Activated T-helper 1 cell treated with anti-CD3 and anti-CD28 coated beads, Interleukin-2, amount 50 U/mL, for 16 hours (primary cell): ENCODE results near the gene OR5M3.

Experiments
- DNase-seq, 2 donors: peaks; one replicate each; pipeline ENCODE4 v3.0.0-alpha.2; 2020; ENCODE audit warnings: low read depth in 1 of 2, low spot score in 1 of 2

OR5M3 gene

GRCh38 chr11:56473252-56473651 lies at the start of gene OR5M3:
Gene OR5M3, minus strand, starts transcription at chr11:56473352. Its CDS starts 2,855 bp downstream, at chr11:56470497.
- no peak for DNase-seq

DNA sequence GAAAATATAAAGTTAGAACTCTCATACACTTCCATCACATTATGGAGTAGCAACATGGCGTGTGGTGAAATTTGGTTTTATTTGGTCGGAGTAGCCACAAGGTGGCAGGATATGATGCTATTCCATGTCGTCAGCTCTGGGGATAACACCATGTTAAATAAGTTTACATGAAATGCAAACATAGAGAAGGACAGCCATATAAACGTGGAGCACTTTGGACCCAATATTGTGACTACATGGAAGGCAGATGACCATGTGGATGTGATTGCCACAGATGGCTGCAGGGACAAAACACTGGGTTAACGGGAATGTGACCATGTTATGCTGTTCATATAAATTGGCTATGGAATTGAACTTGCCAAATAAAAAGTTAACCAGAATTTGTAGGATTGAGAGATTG lies 48.9 kb upstream of the OR5M3 start:
- DNase-seq = no peak

DNA sequence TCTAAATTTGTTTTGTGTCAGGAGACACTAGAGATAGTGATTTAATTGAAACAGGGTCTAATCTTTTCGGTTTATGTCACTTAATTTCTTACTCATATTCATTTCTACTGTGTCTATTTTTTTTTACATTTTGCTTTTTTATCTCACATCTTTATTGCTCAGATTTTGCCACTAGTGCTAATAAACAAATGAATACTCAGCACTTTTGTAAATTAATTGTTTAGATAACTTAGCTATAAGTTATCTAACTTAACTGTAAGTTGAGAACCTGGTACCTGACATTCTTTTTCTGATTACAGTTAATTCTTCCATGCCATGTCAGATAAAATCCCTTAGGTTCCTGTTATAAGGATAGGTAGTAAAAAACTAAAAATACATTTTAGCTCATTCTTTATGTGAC lies 40.1 kb upstream of the OR5M3 start:
- DNase-seq = no peak

- no peak for DNase-seq
Measured at GRCh38 chr11:56509439-56509838, 36.3 kb upstream of the OR5M3 start.

GRCh38 chr11:56497010-56497409 lies 23.9 kb upstream of the OR5M3 start:
- no peak for DNase-seq

GRCh38 chr11:56495117-56495516 lies 22.0 kb upstream of the OR5M3 start:
- no peak for DNase-seq

DNA sequence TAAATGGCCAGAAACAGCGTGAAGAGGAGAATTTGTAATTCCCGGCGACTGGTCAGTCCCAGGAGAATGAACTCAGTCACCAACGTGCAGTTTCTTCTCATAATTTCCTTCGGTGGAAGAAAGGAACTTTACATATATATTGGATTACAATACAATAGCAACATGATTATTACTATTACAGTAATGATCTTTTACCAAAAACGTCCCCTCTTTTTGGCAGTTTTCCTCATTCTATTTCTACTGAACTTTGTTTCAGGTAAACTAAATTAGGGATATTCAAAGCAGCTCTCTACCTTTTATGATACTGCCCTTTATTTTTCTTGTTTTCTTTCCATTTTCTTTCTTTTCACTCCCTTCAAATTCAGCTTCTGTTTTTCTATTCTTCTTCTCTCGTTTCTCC lies 18.1 kb upstream of the OR5M3 start, which contains the start of gene OR5M8:
TSS of gene OR5M8 (minus strand) at position 101 of the 400 bp plus-strand sequence. CDS start at position 101, 0 bp downstream.
- DNase-seq = no peak

DNA sequence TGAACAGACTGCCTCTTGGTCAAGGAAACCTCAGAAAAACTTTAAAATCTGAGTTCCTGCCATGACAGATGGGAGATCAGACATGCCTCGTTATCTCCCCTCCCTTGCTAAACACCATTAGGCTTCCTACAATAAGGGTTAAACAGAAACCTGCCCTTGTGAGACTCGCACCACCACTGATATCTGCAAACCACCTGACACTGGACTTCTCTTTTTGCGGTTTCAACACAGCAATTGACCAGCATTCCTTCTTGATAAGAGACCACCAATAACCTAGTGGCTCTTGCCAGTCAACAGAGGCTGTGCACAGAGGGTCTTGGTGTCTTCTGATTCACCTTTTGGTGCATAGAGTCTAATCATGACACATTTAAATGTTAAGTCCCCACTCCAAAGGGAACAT lies 13.6 kb upstream of the OR5M3 start:
- no peak for DNase-seq

DNA sequence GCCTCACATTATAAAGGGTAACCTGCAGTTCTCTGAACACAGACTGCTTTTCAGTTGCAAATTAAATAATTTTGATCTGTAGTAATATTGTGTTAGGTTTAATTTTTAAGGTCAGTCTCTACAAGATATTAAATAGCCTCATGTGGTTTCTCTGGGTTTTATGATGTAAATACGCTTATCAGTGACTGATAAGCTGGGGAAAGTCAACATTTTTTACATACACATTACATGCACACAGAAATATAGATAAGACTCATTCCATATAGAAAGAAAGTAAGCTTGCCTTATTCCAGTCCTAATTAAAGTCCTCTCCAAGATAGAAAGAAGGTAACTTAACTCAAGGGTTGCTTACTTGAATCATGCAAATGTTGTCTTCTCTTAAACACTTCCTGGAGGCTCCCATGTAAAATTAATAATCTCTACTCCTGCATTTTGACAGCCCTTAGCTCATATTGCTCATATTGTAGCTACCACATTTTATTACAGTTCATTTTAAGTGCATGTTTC lies 1.6 kb upstream of the OR5M3 start:
- no peak for DNase-seq

- DNase-seq = no peak
Measured at GRCh38 chr11:56457076-56457475, 16.1 kb downstream of the OR5M3 start.

- DNase-seq = no peak
Measured at GRCh38 chr11:56453521-56453920, 19.6 kb downstream of the OR5M3 start.
